Osteocyte (in vitro differentiated cells): ENCODE measurements around the gene NUCB1. TPM values are rescaled to one million over a fixed set of nuclear protein-coding genes. Genes with fewer than 3 reads are reported as not detected.
"Not testable (repeated sequence)": the region's sequence is repeated elsewhere in the genome, so short reads cannot be mapped to it uniquely, and the experiment has no call there.

Experiments used
- DNase-seq: peaks from one replicate; pipeline ENCODE4 v3.0.0; 2021; ENCODE audit warnings: mixed read lengths; ENCODE audit not compliant: unreplicated experiment; ENCODE audit errors: extremely low spot score
- H3K27ac Mint-ChIP-seq: one replicate; pipeline ENCODE4 v1.8.0; 2021; ENCODE audit warnings: mild to moderate bottlenecking, mixed read lengths; ENCODE audit not compliant: unreplicated experiment
- H3K27me3 Mint-ChIP-seq: one replicate; pipeline ENCODE4 v1.8.0; 2021; ENCODE audit warnings: mixed read lengths; ENCODE audit not compliant: unreplicated experiment
- H3K36me3 Mint-ChIP-seq: one replicate; pipeline ENCODE4 v1.8.0; 2021; ENCODE audit warnings: mixed read lengths; ENCODE audit not compliant: unreplicated experiment
- H3K4me1 Mint-ChIP-seq: one replicate; pipeline ENCODE4 v1.8.0; 2021; ENCODE audit warnings: mixed read lengths; ENCODE audit not compliant: unreplicated experiment
- H3K4me3 Mint-ChIP-seq: one replicate; pipeline ENCODE4 v1.8.0; 2021; ENCODE audit warnings: mild to moderate bottlenecking, moderate library complexity, mixed read lengths; ENCODE audit not compliant: unreplicated experiment
- H3K9me3 Mint-ChIP-seq: one replicate; pipeline ENCODE4 v1.8.0; 2021; ENCODE audit warnings: mixed read lengths; ENCODE audit not compliant: unreplicated experiment
- CTCF ChIP-seq: fragments of 200-600 bp; sonication (generic); IDR thresholded peaks from 2 replicates; pipeline ENCODE4 v1.5.0; 2021; ENCODE audit warnings: antibody characterized with exemption, mild to moderate bottlenecking, moderate library complexity
- total RNA-seq: library from RNA; stranded (reverse); gene quantifications from 2 replicates; pipeline ENCODE4 v1.2.1, GENCODE V29; 2021

Gene NUCB1
- total RNA-seq, 1 donor from 2014 or later = 260 TPM

DNA sequence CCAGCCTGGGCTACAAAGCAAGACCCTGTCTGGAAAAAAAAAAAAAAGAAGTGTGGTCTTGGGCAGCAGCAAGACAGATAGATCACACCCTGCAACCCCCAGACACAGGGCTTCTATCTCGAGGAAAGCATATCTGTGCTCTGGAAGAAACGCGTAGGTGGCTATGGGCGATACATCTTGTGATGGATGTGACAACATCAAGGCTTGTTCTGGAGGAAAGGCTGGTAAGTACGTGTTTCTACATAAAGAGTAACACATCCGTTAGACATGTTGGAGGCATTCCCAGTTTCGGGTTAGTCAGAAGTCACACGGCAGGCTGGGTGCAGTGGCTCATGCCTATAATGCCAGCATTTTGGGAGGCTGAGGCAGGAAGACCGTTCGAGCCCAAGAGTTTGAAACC lies 26.8 kb downstream of the NUCB1 start:
- no peak overlapping the region for H3K27ac Mint-ChIP-seq
- H3K9me3 Mint-ChIP-seq = no peaks in the 10 kb centered on the region
- no peak overlapping the region for H3K4me3 Mint-ChIP-seq
- H3K27me3 Mint-ChIP-seq = peaks cover 1% of the 10 kb centered on the region
- H3K36me3 Mint-ChIP-seq = peaks cover 6% of the 10 kb centered on the region
- no peak for DNase-seq
- H3K4me1 Mint-ChIP-seq = peaks cover 8% of the 10 kb centered on the region
- no peak for TF ChIP-seq CTCF

- not testable (repeated sequence) for H3K36me3 Mint-ChIP-seq, H3K4me1 Mint-ChIP-seq
These were observed 27.6 kb downstream of the NUCB1 start for GRCh38 chr19:48927692-48928091.

DNA sequence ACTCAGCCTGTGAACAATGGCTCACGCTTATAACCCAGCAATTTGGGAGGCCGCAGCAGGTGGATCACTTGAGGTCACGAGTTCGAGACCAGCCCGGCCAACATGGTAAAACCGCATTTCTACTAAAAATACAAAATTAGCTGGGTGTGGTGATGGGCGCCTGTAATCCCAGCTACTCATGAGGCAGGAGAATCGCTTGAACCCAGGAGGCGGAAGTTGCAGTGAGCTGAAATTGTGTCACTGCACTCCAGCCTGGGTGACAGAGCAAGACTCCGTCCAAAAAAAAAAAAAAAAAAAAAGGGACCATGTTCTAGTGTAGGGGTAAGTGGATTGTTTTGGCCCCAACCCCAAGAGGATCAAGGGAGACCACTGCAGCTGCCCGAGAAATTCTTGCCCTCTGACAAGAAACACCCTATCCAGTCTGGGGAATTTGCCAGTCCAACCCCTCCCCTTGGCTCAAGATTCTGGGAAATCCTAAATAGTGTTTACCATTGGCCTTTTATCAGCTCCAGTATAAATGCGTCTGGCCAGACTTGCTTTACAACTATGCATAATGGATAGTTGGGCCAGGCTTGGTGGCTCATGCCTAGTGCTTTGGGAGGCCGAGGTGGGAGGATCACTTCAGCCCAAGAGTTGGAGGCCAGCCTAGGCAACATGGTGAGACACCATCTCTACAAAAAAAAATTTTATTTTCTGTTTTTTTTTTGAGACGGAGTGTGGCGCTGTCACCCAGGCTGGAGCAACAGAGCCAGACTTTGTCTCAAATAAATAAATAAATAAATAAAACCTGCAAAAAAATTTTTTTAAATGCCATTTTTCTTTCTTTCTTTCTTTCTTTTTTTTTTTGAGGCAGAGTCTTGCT lies 28.3 kb downstream of the NUCB1 start:
- Mint-ChIP-seq H3K36me3 (no peaks in the 10 kb centered on the region), H3K4me1 (peaks cover 14% of the 10 kb centered on the region), H3K4me3 (no peak overlapping the region), H3K27ac (no peak overlapping the region), H3K27me3 (peaks cover 6% of the 10 kb centered on the region), H3K9me3 (no peaks in the 10 kb centered on the region)
- no peak for DNase-seq
- no peak for TF ChIP-seq CTCF

More at GRCh38 chr19:48927692-48928091, 27.6 kb downstream of the NUCB1 start:
- H3K4me3 Mint-ChIP-seq, DNase-seq, H3K9me3 Mint-ChIP-seq, H3K27me3 Mint-ChIP-seq, H3K27ac Mint-ChIP-seq: not testable (repeated sequence)

DNA sequence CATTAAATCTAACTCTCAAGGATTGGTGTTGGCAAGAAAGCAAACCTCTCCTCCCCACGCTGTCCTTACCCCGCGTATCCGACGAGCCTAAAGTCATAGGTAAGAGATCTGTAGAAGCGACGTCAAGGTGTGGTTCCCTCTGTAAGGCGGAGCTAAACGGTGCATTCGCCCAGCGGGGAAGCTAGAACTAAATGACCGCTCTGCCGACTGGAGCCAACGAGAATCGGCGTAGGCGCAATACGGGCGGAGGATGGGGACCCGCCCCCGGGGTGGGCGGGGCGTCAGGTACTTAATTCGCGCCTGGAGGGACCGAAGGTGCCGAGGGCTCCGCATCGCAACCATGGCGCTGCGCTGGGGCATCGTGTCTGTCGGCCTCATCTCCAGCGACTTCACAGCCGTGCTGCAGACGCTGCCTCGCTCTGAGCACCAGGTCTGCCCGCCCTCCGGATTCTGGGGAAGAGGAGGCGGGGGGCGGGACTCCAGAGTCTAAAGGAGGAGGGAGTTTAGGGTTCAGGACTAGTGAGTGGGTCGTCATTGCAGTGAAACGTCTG lies 33.3 kb downstream of the NUCB1 start, which contains the start of gene DHDH:
Gene DHDH, plus strand, starts transcription at position 318 of the 551 bp plus-strand sequence. Its CDS starts 23 bp downstream, at position 341.
- no peaks in the 10 kb centered on the region for H3K9me3 Mint-ChIP-seq
- DNase-seq = no peak
- no peak for TF ChIP-seq CTCF
- peaks cover 6% of the 10 kb centered on the region for H3K27me3 Mint-ChIP-seq
- peaks cover 16% of the 10 kb centered on the region for H3K4me1 Mint-ChIP-seq
- H3K4me3 Mint-ChIP-seq = peak within 1 kb of the TSS; percentile 75
- H3K36me3 Mint-ChIP-seq = no peaks in the 10 kb centered on the region
- no peak within 1 kb of the TSS for H3K27ac Mint-ChIP-seq

- H3K4me1 Mint-ChIP-seq = peaks cover 16% of the 10 kb centered on the region
- H3K9me3 Mint-ChIP-seq = no peaks in the 10 kb centered on the region
- DNase-seq = no peak
- no peaks in the 10 kb centered on the region for H3K36me3 Mint-ChIP-seq
- no peak overlapping the region for H3K27ac Mint-ChIP-seq
- TF ChIP-seq CTCF = no peak
- no peak overlapping the region for H3K4me3 Mint-ChIP-seq
- H3K27me3 Mint-ChIP-seq = peaks cover 6% of the 10 kb centered on the region
These were observed 34.7 kb downstream of the NUCB1 start for GRCh38 chr19:48934837-48935236.
